ENCODE measurements around the gene CKS2. TPM values are rescaled to one million over a fixed set of nuclear protein-coding genes. Genes with fewer than 3 reads are reported as not detected.

CKS2 gene
- total RNA-seq, 1 experiment from 2014 or later, result 299 TPM

DNA sequence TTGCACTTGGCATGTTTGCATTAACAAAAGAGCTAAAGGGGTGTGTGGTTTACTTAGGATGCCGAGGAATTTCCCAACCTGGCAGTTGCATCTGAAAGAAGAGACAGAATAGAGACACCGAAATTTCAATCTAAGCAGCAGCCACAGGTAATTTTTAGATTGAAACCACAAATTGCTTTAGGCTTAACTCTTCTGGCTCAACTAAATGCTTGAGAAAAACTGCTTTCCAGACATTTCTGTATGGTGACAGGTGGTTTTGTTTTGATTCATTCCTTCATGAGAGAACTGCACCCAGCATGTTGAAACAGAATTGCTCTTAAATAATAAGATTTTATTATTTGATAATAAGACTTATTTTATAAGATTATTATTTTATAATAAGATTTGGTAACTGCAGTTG lies 28.8 kb downstream of the CKS2 start:
- no peak overlapping the region for H3K4me3 Mint-ChIP-seq
- no peaks in the 10 kb centered on the region for H3K9me3 Mint-ChIP-seq
- ATAC-seq (no peak), DNase-seq (ENCODE audit: low spot score) (no peak)
- CTCF ChIA-PET, result no interaction called here
- POLR2A ChIA-PET, result no interaction called here
- H3K27me3 Mint-ChIP-seq (ENCODE audit: low read depth), result no peaks in the 10 kb centered on the region
- H3K4me1 Mint-ChIP-seq, result no peaks in the 10 kb centered on the region
- H3K27ac Mint-ChIP-seq, result no peak overlapping the region
- peaks cover 80% of the 10 kb centered on the region for H3K36me3 Mint-ChIP-seq
- TF ChIP-seq MXD4 (CRISPR knock-in tag; IDR thresholded peaks at IDR 0.05; ENCODE audit: borderline replicate concordance), result no peak
- TF ChIP-seq, protein P1, sequence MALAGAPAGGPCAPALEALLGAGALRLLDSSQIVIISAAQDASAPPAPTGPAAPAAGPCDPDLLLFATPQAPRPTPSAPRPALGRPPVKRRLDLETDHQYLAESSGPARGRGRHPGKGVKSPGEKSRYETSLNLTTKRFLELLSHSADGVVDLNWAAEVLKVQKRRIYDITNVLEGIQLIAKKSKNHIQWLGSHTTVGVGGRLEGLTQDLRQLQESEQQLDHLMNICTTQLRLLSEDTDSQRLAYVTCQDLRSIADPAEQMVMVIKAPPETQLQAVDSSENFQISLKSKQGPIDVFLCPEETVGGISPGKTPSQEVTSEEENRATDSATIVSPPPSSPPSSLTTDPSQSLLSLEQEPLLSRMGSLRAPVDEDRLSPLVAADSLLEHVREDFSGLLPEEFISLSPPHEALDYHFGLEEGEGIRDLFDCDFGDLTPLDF (CRISPR knock-in tag; IDR thresholded peaks at IDR 0.05), result no peak
- no peak for TF ChIP-seq ELF4 (CRISPR knock-in tag; IDR thresholded peaks at IDR 0.05; ENCODE audit: low read depth)
- no peak for TF ChIP-seq ZNF219 (CRISPR knock-in tag; IDR thresholded peaks at IDR 0.05; ENCODE audit: borderline replicate concordance)
- TF ChIP-seq, protein P2, sequence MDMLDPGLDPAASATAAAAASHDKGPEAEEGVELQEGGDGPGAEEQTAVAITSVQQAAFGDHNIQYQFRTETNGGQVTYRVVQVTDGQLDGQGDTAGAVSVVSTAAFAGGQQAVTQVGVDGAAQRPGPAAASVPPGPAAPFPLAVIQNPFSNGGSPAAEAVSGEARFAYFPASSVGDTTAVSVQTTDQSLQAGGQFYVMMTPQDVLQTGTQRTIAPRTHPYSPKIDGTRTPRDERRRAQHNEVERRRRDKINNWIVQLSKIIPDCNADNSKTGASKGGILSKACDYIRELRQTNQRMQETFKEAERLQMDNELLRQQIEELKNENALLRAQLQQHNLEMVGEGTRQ (CRISPR knock-in tag; IDR thresholded peaks at IDR 0.05), result no peak
- no peak for TF ChIP-seq ZNF138 (CRISPR knock-in tag; conservative IDR thresholded peaks at IDR 0.05)
- no peak for TF ChIP-seq JAZF1 (CRISPR knock-in tag; IDR thresholded peaks at IDR 0.05)
- TF ChIP-seq FOXK1 (CRISPR knock-in tag; IDR thresholded peaks at IDR 0.05), result no peak
- TF ChIP-seq SOX15 (CRISPR knock-in tag; IDR thresholded peaks at IDR 0.05), result no peak

DNA sequence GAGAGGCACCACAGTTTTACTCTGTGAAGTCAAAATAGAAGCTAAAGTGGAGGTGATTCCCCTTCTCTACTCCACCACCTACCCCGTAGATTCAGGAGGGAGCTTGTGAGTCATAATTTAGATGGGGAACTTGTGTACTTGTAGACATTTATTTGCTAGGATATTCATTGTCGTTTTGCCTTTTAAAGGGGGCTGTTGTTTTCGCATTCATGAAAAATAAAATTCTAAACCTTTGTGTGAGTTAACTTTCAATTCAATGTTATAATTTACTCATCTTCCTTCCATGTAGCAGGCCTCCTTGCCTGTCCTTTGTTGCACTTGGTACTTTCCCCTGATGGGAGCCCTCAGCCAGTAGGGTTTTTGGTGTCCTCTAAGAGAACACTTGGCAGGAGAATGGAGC lies 29.3 kb downstream of the CKS2 start:
- Mint-ChIP-seq H3K4me1 (no peaks in the 10 kb centered on the region), H3K27me3 (ENCODE audit: low read depth) (no peaks in the 10 kb centered on the region), H3K4me3 (no peak overlapping the region), H3K27ac (no peak overlapping the region), H3K9me3 (no peaks in the 10 kb centered on the region), H3K36me3 (peaks cover 81% of the 10 kb centered on the region)
- ChIA-PET CTCF (no interaction called here), POLR2A (no interaction called here)
- TF ChIP-seq SMAD4 (CRISPR knock-in tag; IDR thresholded peaks at IDR 0.05) (no peak), TP53 (CRISPR knock-in tag; IDR thresholded peaks at IDR 0.05) (no peak), ZNF671 (CRISPR knock-in tag; IDR thresholded peaks at IDR 0.05) (no peak), PRRX2 (CRISPR knock-in tag; IDR thresholded peaks at IDR 0.05) (no peak), JUN (CRISPR knock-in tag; IDR thresholded peaks at IDR 0.05) (no peak), SOX15 (CRISPR knock-in tag; IDR thresholded peaks at IDR 0.05) (no peak)
- TF ChIP-seq, protein P3, sequence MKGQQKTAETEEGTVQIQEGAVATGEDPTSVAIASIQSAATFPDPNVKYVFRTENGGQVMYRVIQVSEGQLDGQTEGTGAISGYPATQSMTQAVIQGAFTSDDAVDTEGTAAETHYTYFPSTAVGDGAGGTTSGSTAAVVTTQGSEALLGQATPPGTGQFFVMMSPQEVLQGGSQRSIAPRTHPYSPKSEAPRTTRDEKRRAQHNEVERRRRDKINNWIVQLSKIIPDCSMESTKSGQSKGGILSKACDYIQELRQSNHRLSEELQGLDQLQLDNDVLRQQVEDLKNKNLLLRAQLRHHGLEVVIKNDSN (CRISPR knock-in tag; IDR thresholded peaks at IDR 0.05), result no peak
- TF ChIP-seq, protein P4, sequence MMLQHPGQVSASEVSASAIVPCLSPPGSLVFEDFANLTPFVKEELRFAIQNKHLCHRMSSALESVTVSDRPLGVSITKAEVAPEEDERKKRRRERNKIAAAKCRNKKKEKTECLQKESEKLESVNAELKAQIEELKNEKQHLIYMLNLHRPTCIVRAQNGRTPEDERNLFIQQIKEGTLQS (CRISPR knock-in tag; conservative IDR thresholded peaks at IDR 0.05), result no peak
- ATAC-seq (no peak), DNase-seq (ENCODE audit: low spot score) (no peak)

DNA sequence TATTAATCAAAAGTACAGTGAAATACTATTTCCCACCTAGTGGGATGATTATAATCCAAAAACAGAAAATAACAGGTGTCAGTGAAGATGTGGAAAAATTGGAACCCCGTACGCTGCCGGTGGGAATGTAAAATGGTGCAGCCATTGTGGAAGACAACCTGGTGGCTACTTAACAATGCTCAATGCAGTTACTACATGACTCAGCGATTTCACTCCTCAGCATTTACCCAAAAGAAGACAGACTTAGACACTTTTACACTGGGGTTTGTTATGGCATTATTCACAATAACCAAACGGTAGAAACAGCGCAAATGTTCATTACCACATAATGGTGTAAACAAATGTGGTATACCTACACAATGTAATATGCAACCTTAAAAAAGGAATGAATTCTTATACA lies 31.2 kb downstream of the CKS2 start:
- Mint-ChIP-seq H3K9me3 (no peaks in the 10 kb centered on the region), H3K27ac (no peak overlapping the region), H3K36me3 (peaks cover 87% of the 10 kb centered on the region), H3K4me1 (no peaks in the 10 kb centered on the region), H3K27me3 (ENCODE audit: low read depth) (no peaks in the 10 kb centered on the region), H3K4me3 (no peak overlapping the region)
- no peak for DNase-seq (ENCODE audit: low spot score)
- no peak for ATAC-seq
- ChIA-PET POLR2A (no interaction called here), CTCF (interaction anchor here (1.6 kb wide), 1 partner anchor 207 kb away, joined by 3 read pairs; no protein-coding TSS in a partner anchor)
- TF ChIP-seq NFYB (CRISPR knock-in tag; conservative IDR thresholded peaks at IDR 0.05; ENCODE audit: low read depth), result no peak
- no peak for TF ChIP-seq ZNF317 (CRISPR knock-in tag; IDR thresholded peaks at IDR 0.05; ENCODE audit: borderline replicate concordance, low read depth)
- no peak for TF ChIP-seq CBFB (CRISPR knock-in tag; IDR thresholded peaks at IDR 0.05; ENCODE audit: low read depth)
- no peak for TF ChIP-seq ESRRA (CRISPR knock-in tag; IDR thresholded peaks at IDR 0.05; ENCODE audit: borderline replicate concordance)
- TF ChIP-seq, protein P5, sequence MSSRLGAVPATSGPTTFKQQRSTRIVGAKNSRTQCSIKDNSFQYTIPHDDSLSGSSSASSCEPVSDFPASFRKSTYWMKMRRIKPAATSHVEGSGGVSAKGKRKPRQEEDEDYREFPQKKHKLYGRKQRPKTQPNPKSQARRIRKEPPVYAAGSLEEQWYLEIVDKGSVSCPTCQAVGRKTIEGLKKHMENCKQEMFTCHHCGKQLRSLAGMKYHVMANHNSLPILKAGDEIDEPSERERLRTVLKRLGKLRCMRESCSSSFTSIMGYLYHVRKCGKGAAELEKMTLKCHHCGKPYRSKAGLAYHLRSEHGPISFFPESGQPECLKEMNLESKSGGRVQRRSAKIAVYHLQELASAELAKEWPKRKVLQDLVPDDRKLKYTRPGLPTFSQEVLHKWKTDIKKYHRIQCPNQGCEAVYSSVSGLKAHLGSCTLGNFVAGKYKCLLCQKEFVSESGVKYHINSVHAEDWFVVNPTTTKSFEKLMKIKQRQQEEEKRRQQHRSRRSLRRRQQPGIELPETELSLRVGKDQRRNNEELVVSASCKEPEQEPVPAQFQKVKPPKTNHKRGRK (CRISPR knock-in tag; IDR thresholded peaks at IDR 0.05; ENCODE audit: borderline replicate concordance), result no peak
- TF ChIP-seq CREM (CRISPR knock-in tag; IDR thresholded peaks at IDR 0.05), result no peak
- no peak for TF ChIP-seq JAZF1 (CRISPR knock-in tag; IDR thresholded peaks at IDR 0.05)
- TF ChIP-seq RELA (CRISPR knock-in tag; IDR thresholded peaks at IDR 0.05; ENCODE audit: borderline replicate concordance), result no peak
- TF ChIP-seq, protein P6, sequence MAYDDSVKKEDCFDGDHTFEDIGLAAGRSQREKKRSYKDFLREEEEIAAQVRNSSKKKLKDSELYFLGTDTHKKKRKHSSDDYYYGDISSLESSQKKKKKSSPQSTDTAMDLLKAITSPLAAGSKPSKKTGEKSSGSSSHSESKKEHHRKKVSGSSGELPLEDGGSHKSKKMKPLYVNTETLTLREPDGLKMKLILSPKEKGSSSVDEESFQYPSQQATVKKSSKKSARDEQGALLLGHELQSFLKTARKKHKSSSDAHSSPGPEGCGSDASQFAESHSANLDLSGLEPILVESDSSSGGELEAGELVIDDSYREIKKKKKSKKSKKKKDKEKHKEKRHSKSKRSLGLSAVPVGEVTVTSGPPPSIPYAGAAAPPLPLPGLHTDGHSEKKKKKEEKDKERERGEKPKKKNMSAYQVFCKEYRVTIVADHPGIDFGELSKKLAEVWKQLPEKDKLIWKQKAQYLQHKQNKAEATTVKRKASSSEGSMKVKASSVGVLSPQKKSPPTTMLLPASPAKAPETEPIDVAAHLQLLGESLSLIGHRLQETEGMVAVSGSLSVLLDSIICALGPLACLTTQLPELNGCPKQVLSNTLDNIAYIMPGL (CRISPR knock-in tag; IDR thresholded peaks at IDR 0.05), result no peak
- TF ChIP-seq ZBTB21 (CRISPR knock-in tag; IDR thresholded peaks at IDR 0.05; ENCODE audit: borderline replicate concordance), result no peak
